NCI-H1436 treated with DMSO at 0.1 percent for 48 hours (cell line): ENCODE data around the gene KIF5C.

Experiments used
- DNase-seq: peaks from one replicate; lab custom pipeline; 2025; lab: John Stamatoyannopoulos, UW

KIF5C gene

GRCh38 chr2:148926291-148926961 is 51.4 kb downstream of the KIF5C start:
- no peak for DNase-seq

- no peak for DNase-seq
Observed at GRCh38 chr2:148926981-148927401, 52.0 kb downstream of the KIF5C start.

DNA sequence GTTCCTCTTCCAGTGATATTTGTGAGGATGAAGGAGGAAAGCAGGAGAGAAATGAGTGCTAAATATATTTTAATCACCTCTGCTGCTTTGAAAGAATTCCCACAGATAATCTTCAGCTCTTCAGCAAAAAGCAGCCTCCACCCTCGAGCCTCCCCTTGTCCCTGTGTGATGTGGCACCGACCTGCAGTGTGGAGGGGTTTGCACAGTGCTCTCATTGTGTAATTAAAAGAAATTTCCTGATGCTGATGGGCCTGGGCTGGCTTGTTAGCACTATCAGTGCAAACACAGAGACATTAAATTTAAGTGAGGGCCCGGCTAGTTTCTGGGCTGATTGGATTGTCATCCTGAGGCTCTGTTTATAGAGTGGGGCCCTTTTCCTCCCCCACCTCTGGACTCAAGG is 53.4 kb downstream of the KIF5C start:
- DNase-seq, result peak; percentile 63

GRCh38 chr2:148930046-148930775 is 55.2 kb downstream of the KIF5C start:
- DNase-seq, result peak; percentile 35

DNA sequence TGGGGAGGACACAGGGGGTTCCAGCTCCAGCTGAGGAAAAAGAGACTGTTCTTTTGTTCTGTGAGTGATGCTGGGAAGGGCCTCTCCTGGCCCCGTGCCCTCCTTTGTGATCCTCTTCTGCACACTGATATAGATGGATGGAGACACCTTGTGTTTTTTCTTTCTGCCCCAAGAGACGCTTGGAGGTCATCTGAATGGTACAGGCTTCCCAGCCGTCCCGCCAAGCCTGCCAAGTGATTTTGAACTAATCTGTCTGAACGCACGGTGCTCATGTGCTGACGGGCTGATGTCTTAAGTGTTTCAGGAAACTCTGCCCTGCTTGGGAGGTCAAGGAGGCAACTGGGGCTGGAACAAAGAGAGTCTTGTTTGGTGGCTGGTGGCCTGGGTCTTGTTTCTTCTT is 57.5 kb downstream of the KIF5C start:
- no peak for DNase-seq

- no peak for DNase-seq
Observed at GRCh38 chr2:148933456-148933855, 58.4 kb downstream of the KIF5C start.

GRCh38 chr2:148935791-148936190 is 60.8 kb downstream of the KIF5C start:
- DNase-seq, result no peak

GRCh38 chr2:148936857-148937450 is 61.9 kb downstream of the KIF5C start:
- no peak for DNase-seq

GRCh38 chr2:148939271-148939670 is 64.2 kb downstream of the KIF5C start:
- DNase-seq, result no peak

DNA sequence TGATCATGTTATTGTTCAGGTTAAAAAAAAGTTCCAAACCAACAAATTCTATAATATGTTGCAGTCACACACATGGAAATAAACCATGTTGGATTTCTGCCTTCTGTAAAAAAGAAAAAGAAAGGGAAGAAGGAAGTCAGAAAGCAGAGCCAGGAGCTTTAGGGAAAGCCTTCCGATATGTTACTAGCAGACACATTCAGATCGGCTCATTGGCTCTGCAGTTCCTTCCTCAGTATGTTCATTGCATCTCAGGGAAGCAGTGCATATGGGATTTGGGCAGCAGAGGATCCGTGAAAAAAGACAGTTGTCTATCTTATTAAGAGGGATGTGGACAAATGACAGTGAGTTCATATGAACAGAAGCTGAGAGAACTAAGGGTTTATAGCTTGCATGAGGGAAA is 68.1 kb downstream of the KIF5C start:
- DNase-seq, result no peak

DNA sequence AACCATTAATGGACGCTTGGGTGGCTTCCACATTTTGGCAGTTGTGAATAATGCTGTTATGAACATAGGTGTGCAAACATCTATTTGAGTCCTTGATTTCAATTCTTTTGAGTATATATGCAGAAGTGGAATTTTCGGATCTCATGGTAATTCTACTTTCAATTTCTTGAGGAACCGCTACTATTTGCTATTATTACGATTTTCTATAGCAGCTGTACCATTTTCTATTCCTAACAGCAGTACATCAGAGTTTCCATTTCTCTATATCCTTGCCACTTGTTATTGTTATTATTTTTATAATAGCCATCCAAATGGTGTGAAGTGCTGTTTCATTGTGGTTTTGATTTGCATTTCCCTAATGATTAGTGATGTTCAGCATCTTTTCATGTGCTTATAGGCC is 69.5 kb downstream of the KIF5C start:
- DNase-seq, result no peak

GRCh38 chr2:148947299-148947698 is 72.3 kb downstream of the KIF5C start:
- DNase-seq, result no peak

DNA sequence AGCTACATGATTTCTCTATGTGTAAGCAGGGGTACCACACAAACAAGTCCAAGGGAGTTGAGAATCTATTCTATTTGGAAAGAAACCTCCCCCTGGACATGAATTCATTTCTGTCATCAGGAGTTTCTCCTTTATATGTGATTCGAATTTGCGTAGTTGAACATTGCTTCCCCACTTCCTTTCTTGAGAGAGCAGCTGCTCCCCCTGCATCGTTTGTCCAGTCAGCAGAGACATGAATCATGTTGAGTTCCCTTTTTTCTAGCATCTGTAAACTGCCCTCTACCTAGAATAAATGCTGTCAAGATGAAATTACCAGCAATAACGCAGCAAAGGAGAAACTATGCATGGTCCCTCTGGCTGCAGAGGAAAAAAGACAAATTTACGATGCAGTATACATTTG is 73.8 kb downstream of the KIF5C start:
- no peak for DNase-seq

DNA sequence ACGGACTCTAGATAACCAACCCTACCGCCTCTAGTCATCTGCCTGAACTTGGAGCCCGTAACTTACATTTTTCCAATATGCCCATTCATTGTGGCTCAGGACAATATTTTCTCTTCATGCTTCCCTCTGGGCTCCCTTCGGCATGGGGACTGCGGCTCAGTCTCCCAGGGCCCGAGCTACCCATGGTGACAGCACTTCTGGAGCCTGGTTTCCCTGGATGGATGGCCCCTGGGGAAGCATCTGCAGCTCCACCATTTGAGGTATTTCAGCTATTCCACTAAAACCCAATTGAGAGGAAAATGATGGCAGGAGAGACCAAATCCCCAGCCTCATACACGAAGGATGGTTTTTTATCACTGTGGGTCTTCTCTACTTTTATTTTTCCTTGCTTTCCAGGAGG is 74.3 kb downstream of the KIF5C start:
- no peak for DNase-seq

DNA sequence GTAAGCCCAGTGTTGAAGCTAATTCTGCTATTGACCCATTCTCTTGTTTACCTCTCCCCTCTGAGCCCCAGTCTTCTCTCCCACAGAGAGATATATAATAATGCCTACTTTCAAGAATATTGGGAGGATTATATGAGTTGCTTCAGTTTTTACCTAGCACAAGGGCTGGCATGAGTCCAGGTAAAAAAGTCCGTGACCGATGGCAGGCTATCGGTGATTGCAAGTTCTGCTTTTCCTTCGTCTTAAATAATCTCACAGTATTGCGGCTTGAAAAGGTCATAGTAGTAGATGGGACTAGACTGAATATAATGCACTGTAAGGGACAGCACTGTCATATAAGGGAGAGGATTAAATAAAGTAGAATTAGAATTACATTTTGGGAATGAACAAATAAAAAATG is 77.6 kb downstream of the KIF5C start:
- DNase-seq, result no peak

DNA sequence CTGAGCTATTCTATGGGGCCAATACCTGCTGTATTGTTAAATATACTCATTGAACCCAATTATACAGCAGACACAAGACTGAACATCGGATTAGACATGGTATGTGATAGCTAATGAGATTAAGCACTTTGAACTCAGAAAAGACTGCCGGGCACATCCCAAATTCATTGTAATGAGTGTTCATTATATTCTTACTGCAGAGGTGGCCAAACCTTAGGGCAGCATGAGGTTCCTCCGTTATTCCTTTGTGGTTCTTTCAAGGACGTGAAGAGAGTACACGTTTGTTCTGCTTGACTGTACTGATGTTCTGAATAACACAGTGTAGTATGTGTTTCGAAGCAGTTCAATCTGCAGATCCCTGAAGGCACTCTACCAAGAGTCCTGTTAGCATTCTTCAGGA is 78.4 kb downstream of the KIF5C start:
- DNase-seq, result no peak

GRCh38 chr2:148954536-148954935 is 79.5 kb downstream of the KIF5C start:
- DNase-seq, result no peak

DNA sequence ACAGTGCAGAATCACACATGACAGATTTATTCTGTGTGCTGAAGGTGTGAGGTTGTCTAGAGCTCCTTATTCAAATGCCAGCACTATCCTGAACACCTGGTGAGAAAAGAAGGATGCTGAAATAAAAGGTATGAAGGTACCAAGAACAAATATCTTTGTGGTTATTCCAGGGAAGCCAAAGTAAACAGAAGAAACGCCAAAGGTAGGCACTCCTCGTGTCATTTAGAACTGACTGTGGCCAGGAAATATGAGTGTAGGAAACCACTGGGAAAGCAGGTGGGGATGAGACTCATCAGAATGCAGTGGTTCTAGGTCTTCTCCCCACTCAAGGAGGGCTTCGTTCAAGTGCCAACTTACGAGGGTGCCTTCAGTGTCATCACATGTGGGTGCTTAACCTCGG is 80.8 kb downstream of the KIF5C start:
- DNase-seq, result no peak

- DNase-seq, result no peak
Observed at GRCh38 chr2:148957023-148957422, 82.0 kb downstream of the KIF5C start.

- no peak for DNase-seq
Observed at GRCh38 chr2:148959745-148960144, 84.7 kb downstream of the KIF5C start.

DNA sequence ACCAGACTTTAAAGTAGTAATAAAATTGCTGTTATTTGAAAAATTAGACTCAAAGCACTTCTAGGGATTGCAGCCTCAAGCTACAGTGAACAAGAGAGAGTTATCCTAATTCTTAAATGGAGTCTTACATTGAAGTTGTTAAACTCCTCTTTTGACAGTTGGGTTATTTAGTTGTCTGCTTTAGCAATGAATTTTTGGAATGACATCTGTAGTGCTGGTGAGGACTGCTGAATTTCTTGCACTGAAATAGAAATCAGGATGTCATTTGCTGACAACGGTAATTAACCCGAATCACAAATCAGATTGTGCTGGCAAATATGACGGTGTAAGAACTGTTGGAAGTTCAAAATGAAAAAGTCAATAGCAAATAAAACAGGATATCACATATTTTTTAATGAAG is 85.5 kb downstream of the KIF5C start:
- no peak for DNase-seq

DNA sequence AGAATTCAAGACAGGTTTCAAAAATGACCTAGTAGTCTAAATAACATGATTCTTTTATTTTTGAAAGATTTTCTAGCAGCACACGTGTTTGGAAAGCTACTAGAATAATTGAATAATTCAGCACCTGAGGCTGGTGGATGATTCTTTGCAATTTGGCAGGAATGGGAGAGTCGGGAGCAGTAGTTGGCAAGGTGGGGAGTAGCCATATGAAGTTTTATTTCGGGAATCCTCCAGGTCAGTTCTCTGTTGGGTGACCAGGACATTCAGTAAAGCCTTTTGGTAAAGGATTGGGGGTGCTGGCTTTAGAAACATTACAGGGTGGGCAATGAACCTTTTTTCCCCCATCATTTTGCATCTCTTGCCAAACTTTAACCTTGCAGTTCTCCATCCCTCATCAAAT is 88.4 kb downstream of the KIF5C start:
- DNase-seq, result no peak

DNA sequence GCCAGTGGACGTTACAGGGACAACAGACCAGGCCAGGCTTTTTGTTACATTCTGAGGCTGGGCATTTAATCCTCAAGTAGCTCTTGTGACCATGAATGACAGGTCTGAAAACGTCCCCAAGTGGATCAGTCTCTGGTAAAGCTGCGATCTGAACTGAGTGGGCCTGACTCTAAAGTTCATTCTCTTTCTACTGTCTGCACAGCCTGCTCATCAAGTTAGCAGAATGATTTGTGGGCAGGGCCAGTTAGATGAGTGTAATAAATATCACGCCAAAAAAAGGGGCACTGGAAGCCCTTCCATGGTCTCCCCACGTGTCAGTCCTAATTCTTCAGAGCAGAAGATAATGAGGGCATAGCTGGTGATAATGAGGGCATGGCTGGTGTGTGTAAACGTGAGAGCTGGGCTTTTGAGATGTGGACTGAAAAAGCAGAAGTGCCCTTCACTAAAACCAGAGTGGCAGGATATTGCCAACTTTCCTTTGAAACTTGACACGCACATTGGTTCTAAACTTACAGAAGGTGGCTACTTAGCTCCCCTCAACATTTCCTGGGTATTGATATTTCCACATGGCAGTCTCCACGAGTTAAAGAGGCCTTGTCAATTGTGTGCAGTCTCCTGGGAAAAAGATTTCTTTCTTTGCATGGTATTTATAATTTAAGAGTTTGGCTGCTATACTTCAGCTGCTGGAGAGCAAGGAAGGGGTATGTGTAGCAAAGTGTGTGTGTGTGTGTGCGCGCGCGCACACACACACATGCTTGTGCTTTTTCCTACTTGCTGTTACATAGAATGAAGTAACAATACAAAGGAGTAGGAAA is 90.8 kb downstream of the KIF5C start:
- peak; percentile 79 for DNase-seq
